MM.1S (cell line): Measurements from ENCODE around the gene SHROOM3.

ENCODE experiments used
- DNase-seq: peaks from one replicate; pipeline ENCODE4 v3.0.0-alpha.2; 2015
- H2AFZ ChIP-seq: fragments of 300-600 bp; sonication (generic); 2 replicates; pipeline ENCODE4 v1.6.0; 2016; ENCODE audit warnings: antibody characterized with exemption, low read length
- H3F3A ChIP-seq: fragments of 300-600 bp; sonication (generic); 2 replicates; pipeline ENCODE4 v1.6.1; 2016; ENCODE audit warnings: mild to moderate bottlenecking, antibody characterized with exemption, low read length, moderate library complexity, mixed read lengths; ENCODE audit not compliant: insufficient read depth
- H3K27ac ChIP-seq: fragments of 300-600 bp; sonication (generic); 2 replicates; pipeline ENCODE4 v1.5.1; 2016; ENCODE audit warnings: mild to moderate bottlenecking, low read length
- H3K27me3 ChIP-seq: fragments of 300-600 bp; sonication (generic); replicated peaks from 2 replicates; pipeline ENCODE4 v1.6.0; 2016; ENCODE audit warnings: low read length; ENCODE audit not compliant: insufficient read depth
- H3K36me3 ChIP-seq: fragments of 300-600 bp; sonication (generic); replicated peaks from 2 replicates; pipeline ENCODE4 v1.6.1; 2016; ENCODE audit warnings: mild to moderate bottlenecking, low read length, mixed read lengths; ENCODE audit not compliant: insufficient read depth
- H3K4me1 ChIP-seq: fragments of 300-600 bp; sonication (generic); 2 replicates; pipeline ENCODE4 v1.6.1; 2016; ENCODE audit warnings: low read length, mixed read lengths
- H3K4me2 ChIP-seq: fragments of 300-600 bp; sonication (generic); 2 replicates; pipeline ENCODE4 v1.6.0; 2016; ENCODE audit warnings: low read depth, low read length
- H3K4me3 ChIP-seq: fragments of 300-600 bp; sonication (generic); 2 replicates; pipeline ENCODE4 v1.5.1; 2016; ENCODE audit warnings: low read length, mixed read lengths
- H3K79me2 ChIP-seq: fragments of 300-600 bp; sonication (generic); 2 replicates; pipeline ENCODE4 v1.6.1; 2016; ENCODE audit warnings: mixed run types, low read length, mixed read lengths
- H3K9ac ChIP-seq: fragments of 300-600 bp; sonication (generic); 2 replicates; pipeline ENCODE4 v1.6.1; 2016; ENCODE audit warnings: low read length, mixed read lengths
- H3K9me2 ChIP-seq: fragments of 300-600 bp; sonication (generic); replicated peaks from 2 replicates; pipeline ENCODE4 v1.6.1; 2016; ENCODE audit warnings: mild to moderate bottlenecking, low read length, mixed read lengths; ENCODE audit not compliant: insufficient read depth
- H3K9me3 ChIP-seq: fragments of 300-600 bp; sonication (generic); replicated peaks from 2 replicates; pipeline ENCODE4 v1.6.1; 2016; ENCODE audit warnings: mild to moderate bottlenecking, low read length, mixed read lengths; ENCODE audit not compliant: insufficient read depth
- H4K20me1 ChIP-seq: fragments of 300-600 bp; sonication (generic); 2 replicates; pipeline ENCODE4 v1.6.1; 2016; ENCODE audit warnings: mild to moderate bottlenecking, low read length, moderate library complexity, mixed read lengths; ENCODE audit not compliant: insufficient read depth
- EZH2 ChIP-seq: fragments of 300-600 bp; sonication (generic); optimal IDR thresholded peaks from 2 replicates; pipeline ENCODE3; 2017; ENCODE audit warnings: low read depth, mild to moderate bottlenecking, antibody characterized with exemption, low read length, mixed read lengths
- EZH2phosphoT487 ChIP-seq: fragments of 300-600 bp; sonication (generic); IDR thresholded peaks from 2 replicates; pipeline ENCODE4 v1.6.1; 2018; ENCODE audit warnings: antibody characterized with exemption, low read length
- TF ChIP-seq, protein P1 (sequence below): fragments of 300-600 bp; sonication (generic); IDR thresholded peaks from 2 replicates; pipeline ENCODE4 v1.5.1; 2016; ENCODE audit warnings: antibody characterized with exemption, low read length, mixed read lengths

The SHROOM3 gene

DNA sequence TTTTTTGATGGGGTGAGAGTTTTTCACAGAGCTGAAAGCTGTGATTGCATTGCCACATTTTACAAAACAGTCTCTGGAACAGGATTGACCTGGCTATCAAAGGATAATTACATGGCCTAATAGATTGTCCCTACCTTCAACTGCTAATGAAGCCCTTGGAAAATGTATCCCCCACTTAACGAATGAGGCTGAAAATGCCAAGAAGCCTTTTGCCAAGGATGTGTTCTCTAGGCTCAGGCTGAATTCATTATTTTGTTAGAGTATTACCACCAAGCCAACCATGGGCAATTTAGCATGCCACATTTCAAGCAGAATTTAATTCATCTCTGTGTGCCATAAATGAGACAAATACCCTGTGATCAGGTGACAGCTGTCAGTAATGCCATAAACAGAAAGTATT is 35.5 kb downstream of the SHROOM3 start:
- Histone ChIP-seq H3K9me2 (no peaks in the 10 kb centered on the region), H3K4me2 (no peak overlapping the region), H3K9me3 (no peaks in the 10 kb centered on the region), H3K9ac (no peak overlapping the region), H3F3A (no peaks in the 10 kb centered on the region), H3K27me3 (no peaks in the 10 kb centered on the region), H2AFZ (no peak overlapping the region), H3K4me1 (peaks cover 14% of the 10 kb centered on the region), H3K27ac (no peak overlapping the region), H3K36me3 (no peaks in the 10 kb centered on the region), H4K20me1 (no peaks in the 10 kb centered on the region), H3K4me3 (no peak overlapping the region), H3K79me2 (no peaks in the 10 kb centered on the region)
- DNase-seq = no peak
- TF ChIP-seq EZH2 (no peak), EZH2phosphoT487 (no peak)
- TF ChIP-seq, protein P1, sequence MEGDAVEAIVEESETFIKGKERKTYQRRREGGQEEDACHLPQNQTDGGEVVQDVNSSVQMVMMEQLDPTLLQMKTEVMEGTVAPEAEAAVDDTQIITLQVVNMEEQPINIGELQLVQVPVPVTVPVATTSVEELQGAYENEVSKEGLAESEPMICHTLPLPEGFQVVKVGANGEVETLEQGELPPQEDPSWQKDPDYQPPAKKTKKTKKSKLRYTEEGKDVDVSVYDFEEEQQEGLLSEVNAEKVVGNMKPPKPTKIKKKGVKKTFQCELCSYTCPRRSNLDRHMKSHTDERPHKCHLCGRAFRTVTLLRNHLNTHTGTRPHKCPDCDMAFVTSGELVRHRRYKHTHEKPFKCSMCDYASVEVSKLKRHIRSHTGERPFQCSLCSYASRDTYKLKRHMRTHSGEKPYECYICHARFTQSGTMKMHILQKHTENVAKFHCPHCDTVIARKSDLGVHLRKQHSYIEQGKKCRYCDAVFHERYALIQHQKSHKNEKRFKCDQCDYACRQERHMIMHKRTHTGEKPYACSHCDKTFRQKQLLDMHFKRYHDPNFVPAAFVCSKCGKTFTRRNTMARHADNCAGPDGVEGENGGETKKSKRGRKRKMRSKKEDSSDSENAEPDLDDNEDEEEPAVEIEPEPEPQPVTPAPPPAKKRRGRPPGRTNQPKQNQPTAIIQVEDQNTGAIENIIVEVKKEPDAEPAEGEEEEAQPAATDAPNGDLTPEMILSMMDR = no peak

- Histone ChIP-seq H3K79me2 (no peaks in the 10 kb centered on the region), H3K9me3 (no peaks in the 10 kb centered on the region), H2AFZ (no peak overlapping the region), H3K4me1 (peaks cover 5% of the 10 kb centered on the region), H3K27ac (no peak overlapping the region), H3K36me3 (no peaks in the 10 kb centered on the region), H3K9me2 (no peaks in the 10 kb centered on the region), H3K4me3 (no peak overlapping the region), H3K27me3 (no peaks in the 10 kb centered on the region), H4K20me1 (no peaks in the 10 kb centered on the region), H3K4me2 (no peak overlapping the region), H3F3A (no peaks in the 10 kb centered on the region), H3K9ac (no peak overlapping the region)
- TF ChIP-seq, protein P1 = no peak
- TF ChIP-seq EZH2 = no peak
- TF ChIP-seq EZH2phosphoT487 = no peak
- no peak for DNase-seq
Observed at GRCh38 chr4:76476571-76476970, 41.5 kb downstream of the SHROOM3 start.

GRCh38 chr4:76484654-76485053 is 49.6 kb downstream of the SHROOM3 start:
- Histone ChIP-seq H3K4me2 (no peak overlapping the region), H3K9me2 (no peaks in the 10 kb centered on the region), H3K9me3 (no peaks in the 10 kb centered on the region), H3K9ac (no peak overlapping the region), H3K36me3 (no peaks in the 10 kb centered on the region), H2AFZ (no peak overlapping the region), H3K27me3 (no peaks in the 10 kb centered on the region), H3K4me3 (no peak overlapping the region), H3F3A (peaks cover 9% of the 10 kb centered on the region; the same call in 1 of the 2 replicates), H3K4me1 (peaks cover 35% of the 10 kb centered on the region), H4K20me1 (no peaks in the 10 kb centered on the region), H3K79me2 (no peaks in the 10 kb centered on the region), H3K27ac (no peak overlapping the region)
- DNase-seq = no peak
- TF ChIP-seq, protein P1 = no peak
- TF ChIP-seq EZH2phosphoT487 = no peak
- TF ChIP-seq EZH2 = no peak

- Histone ChIP-seq H3K4me3 (no peak overlapping the region), H3K27ac (no peak overlapping the region), H3K9me2 (no peaks in the 10 kb centered on the region), H3K36me3 (no peaks in the 10 kb centered on the region), H3K9me3 (no peaks in the 10 kb centered on the region), H3F3A (peaks cover 9% of the 10 kb centered on the region; the same call in 1 of the 2 replicates), H4K20me1 (no peaks in the 10 kb centered on the region), H3K27me3 (no peaks in the 10 kb centered on the region), H3K9ac (no peak overlapping the region), H3K4me1 (peaks cover 39% of the 10 kb centered on the region), H3K4me2 (no peak overlapping the region), H3K79me2 (no peaks in the 10 kb centered on the region), H2AFZ (no peak overlapping the region)
- no peak for DNase-seq
- TF ChIP-seq EZH2phosphoT487 (no peak), EZH2 (no peak)
- TF ChIP-seq, protein P1 = no peak
Observed at GRCh38 chr4:76485450-76485849, 50.4 kb downstream of the SHROOM3 start.
